DOHH2 (cell line): ENCODE results near the gene UNC80.

Experiments
- H3F3A ChIP-seq: fragments of 200-600 bp; sonication (generic), shearing (Covaris generic); 2 replicates; pipeline ENCODE4 v1.6.0; 2016; ENCODE audit warnings: antibody characterized with exemption, mild to moderate bottlenecking; ENCODE audit not compliant: control insufficient read depth, insufficient read depth
- H3K27ac ChIP-seq: fragments of 200-600 bp; sonication (generic); 2 replicates; pipeline ENCODE4 v1.5.1; 2014; ENCODE audit warnings: low read depth, mild to moderate bottlenecking, low read length, moderate library complexity
- H3K27me3 ChIP-seq: fragments of 200-600 bp; sonication (generic); 2 replicates; pipeline ENCODE4 v1.6.1; 2014; ENCODE audit warnings: mild to moderate bottlenecking, low read length, mixed read lengths; ENCODE audit not compliant: control insufficient read depth
- H3K36me3 ChIP-seq: fragments of 200-600 bp; sonication (generic); 2 replicates; pipeline ENCODE4 v1.6.1; 2014; ENCODE audit warnings: mild to moderate bottlenecking, low read length, moderate library complexity, mixed read lengths; ENCODE audit not compliant: control insufficient read depth
- H3K4me1 ChIP-seq: fragments of 200-600 bp; sonication (generic); 2 replicates; pipeline ENCODE4 v1.6.1; 2014; ENCODE audit warnings: mild to moderate bottlenecking, low read length, mixed read lengths; ENCODE audit not compliant: control insufficient read depth
- H3K4me2 ChIP-seq: fragments of 200-600 bp; sonication (generic); 2 replicates; pipeline ENCODE4 v1.6.0; 2014; ENCODE audit warnings: mild to moderate bottlenecking, low read length, moderate library complexity
- H3K4me3 ChIP-seq: fragments of 200-600 bp; sonication (generic); 2 replicates; pipeline ENCODE4 v1.5.1; 2014; ENCODE audit warnings: mild to moderate bottlenecking, low read length, mixed read lengths
- H3K79me2 ChIP-seq: fragments of 200-600 bp; sonication (generic); 2 replicates; pipeline ENCODE4 v1.6.1; 2014; ENCODE audit warnings: mild to moderate bottlenecking, low read length, mixed read lengths; ENCODE audit not compliant: control insufficient read depth
- H3K9me2 ChIP-seq: fragments of 200-600 bp; sonication (generic); replicated peaks from 2 replicates; pipeline ENCODE4 v1.6.1; 2014; ENCODE audit warnings: mild to moderate bottlenecking, low read length, mixed read lengths; ENCODE audit not compliant: control insufficient read depth
- H3K9me3 ChIP-seq: fragments of 200-600 bp; sonication (generic); 2 replicates; pipeline ENCODE4 v1.6.1; 2014; ENCODE audit warnings: antibody characterized with exemption, low read length, mixed read lengths; ENCODE audit not compliant: control insufficient read depth, insufficient read depth
- H4K20me1 ChIP-seq: fragments of 200-600 bp; sonication (generic); 2 replicates; pipeline ENCODE4 v1.6.0; 2014; ENCODE audit warnings: low read depth, mild to moderate bottlenecking, antibody characterized with exemption, low read length, moderate library complexity; ENCODE audit not compliant: control insufficient read depth, insufficient read depth
- CTCF ChIP-seq: fragments of 200-600 bp; sonication (generic); IDR thresholded peaks from one replicate; pipeline ENCODE4 v1.5.1; 2014; ENCODE audit warnings: antibody characterized with exemption, mild to moderate bottlenecking, low read depth, low read length; ENCODE audit not compliant: poor library complexity, severe bottlenecking
- EZH2phosphoT487 ChIP-seq: fragments of 200-600 bp; sonication (generic); IDR thresholded peaks from 2 replicates; pipeline ENCODE4 v1.6.1; 2017; ENCODE audit warnings: borderline replicate concordance, mild to moderate bottlenecking, antibody characterized with exemption, low read length, moderate library complexity, mixed read lengths

Gene UNC80

GRCh38 chr2:209937893-209938292 is 166.3 kb downstream of the UNC80 start:
- no peaks in the 10 kb centered on the region for H3K4me1 ChIP-seq
- no peaks in the 10 kb centered on the region for H3K79me2 ChIP-seq
- H3K27me3 ChIP-seq, result no peaks in the 10 kb centered on the region
- H3K36me3 ChIP-seq, result no peaks in the 10 kb centered on the region
- H3K9me2 ChIP-seq, result no peaks in the 10 kb centered on the region
- no peak overlapping the region for H3K4me3 ChIP-seq
- no peaks in the 10 kb centered on the region for H4K20me1 ChIP-seq
- no peak overlapping the region for H3K4me2 ChIP-seq
- no peak overlapping the region for H3K27ac ChIP-seq
- TF ChIP-seq EZH2phosphoT487 (no peak), CTCF (no peak)
- no peaks in the 10 kb centered on the region for H3F3A ChIP-seq
- H3K9me3 ChIP-seq, result no peaks in the 10 kb centered on the region

GRCh38 chr2:209938906-209939305 is 167.3 kb downstream of the UNC80 start:
- H3F3A ChIP-seq, result no peaks in the 10 kb centered on the region
- no peaks in the 10 kb centered on the region for H3K36me3 ChIP-seq
- no peaks in the 10 kb centered on the region for H3K27me3 ChIP-seq
- no peaks in the 10 kb centered on the region for H3K9me2 ChIP-seq
- no peaks in the 10 kb centered on the region for H3K4me1 ChIP-seq
- no peak overlapping the region for H3K4me2 ChIP-seq
- no peaks in the 10 kb centered on the region for H3K9me3 ChIP-seq
- TF ChIP-seq EZH2phosphoT487, result no peak
- no peak for TF ChIP-seq CTCF
- H3K79me2 ChIP-seq, result no peaks in the 10 kb centered on the region
- no peaks in the 10 kb centered on the region for H4K20me1 ChIP-seq
- H3K4me3 ChIP-seq, result no peak overlapping the region
- no peak overlapping the region for H3K27ac ChIP-seq

GRCh38 chr2:209940936-209941335 is 169.3 kb downstream of the UNC80 start:
- Histone ChIP-seq H3K36me3 (no peaks in the 10 kb centered on the region), H4K20me1 (no peaks in the 10 kb centered on the region), H3K9me2 (no peaks in the 10 kb centered on the region), H3K4me1 (no peaks in the 10 kb centered on the region), H3K4me2 (no peak overlapping the region), H3K79me2 (no peaks in the 10 kb centered on the region), H3K27ac (no peak overlapping the region), H3K27me3 (no peaks in the 10 kb centered on the region), H3K9me3 (no peaks in the 10 kb centered on the region), H3K4me3 (no peak overlapping the region), H3F3A (no peaks in the 10 kb centered on the region)
- no peak for TF ChIP-seq CTCF
- no peak for TF ChIP-seq EZH2phosphoT487

- Histone ChIP-seq H3K27me3 (0 out of 2 replicates have a peak, but pooled peaks cover 3% of the 10 kb centered on the region), H4K20me1 (no peaks in the 10 kb centered on the region)
Observed at GRCh38 chr2:209942426-209942825, 170.8 kb downstream of the UNC80 start.

More at GRCh38 chr2:209942426-209942825, 170.8 kb downstream of the UNC80 start:
- TF ChIP-seq EZH2phosphoT487, result no peak
- no peak for TF ChIP-seq CTCF
- H3K27ac ChIP-seq, result no peak overlapping the region
- no peaks in the 10 kb centered on the region for H3K9me2 ChIP-seq
- H3K79me2 ChIP-seq, result no peaks in the 10 kb centered on the region
- no peak overlapping the region for H3K4me2 ChIP-seq
- H3F3A ChIP-seq, result no peaks in the 10 kb centered on the region
- no peaks in the 10 kb centered on the region for H3K9me3 ChIP-seq
- no peak overlapping the region for H3K4me3 ChIP-seq
- no peaks in the 10 kb centered on the region for H3K36me3 ChIP-seq
- no peaks in the 10 kb centered on the region for H3K4me1 ChIP-seq
